Subcutaneous adipose tissue (tissue), 4 donors: ENCODE results near the gene ZMYM4. TPM values are rescaled to one million over a fixed set of nuclear protein-coding genes. Genes with fewer than 3 reads are reported as not detected.

Experiments
- CTCF ChIP-seq: fragments of 450-650 bp; IDR thresholded peaks from one replicate; pipeline ENCODE4 v1.5.1; 2016; ENCODE audit warnings: low read depth, mild to moderate bottlenecking, control low read depth, antibody characterized with exemption, moderate library complexity
- total RNA-seq, 4 donors: library from RNA; depleted of rRNA; stranded (reverse); fragments of >200 nt; gene quantifications; one replicate each; pipeline ENCODE4 v1.1.0, GENCODE V29; 2016

Gene ZMYM4
- total RNA-seq, 4 donors from 2014 or later, result 34.9 to 41.0 (median 39.5) TPM

- TF ChIP-seq CTCF, result no peak
Observed at GRCh38 chr1:35264035-35264434, 4.5 kb upstream of the ZMYM4 start.

- TF ChIP-seq CTCF, result no peak
Observed at GRCh38 chr1:35264871-35265270, 3.6 kb upstream of the ZMYM4 start.

GRCh38 chr1:35266306-35266705 lies 2.2 kb upstream of the ZMYM4 start:
- TF ChIP-seq CTCF, result no peak

- no peak for TF ChIP-seq CTCF
Observed at GRCh38 chr1:35269201-35269988, 886 bp downstream of the ZMYM4 start.

GRCh38 chr1:35269989-35270289 lies 1.4 kb downstream of the ZMYM4 start:
- no peak for TF ChIP-seq CTCF

- TF ChIP-seq CTCF, result no peak
Observed at GRCh38 chr1:35270836-35271235, 2.3 kb downstream of the ZMYM4 start.

- no peak for TF ChIP-seq CTCF
Observed at GRCh38 chr1:35274197-35274596, 5.7 kb downstream of the ZMYM4 start.
